PC-9 (cell line): ENCODE measurements around the gene PLEKHA7.

ENCODE experiments used
- EZH2 ChIP-seq: fragments of 200-600 bp; sonication (generic); IDR thresholded peaks from 2 replicates; pipeline ENCODE4 v1.8.0; 2017; ENCODE audit warnings: antibody characterized with exemption, low read depth
- TF ChIP-seq, protein P1 (sequence below): fragments of 200-600 bp; sonication (generic); conservative IDR thresholded peaks from 2 replicates; pipeline ENCODE4 v1.6.1; 2017; ENCODE audit warnings: mixed run types, antibody characterized with exemption, mild to moderate bottlenecking, moderate library complexity

- TF ChIP-seq, protein P1, sequence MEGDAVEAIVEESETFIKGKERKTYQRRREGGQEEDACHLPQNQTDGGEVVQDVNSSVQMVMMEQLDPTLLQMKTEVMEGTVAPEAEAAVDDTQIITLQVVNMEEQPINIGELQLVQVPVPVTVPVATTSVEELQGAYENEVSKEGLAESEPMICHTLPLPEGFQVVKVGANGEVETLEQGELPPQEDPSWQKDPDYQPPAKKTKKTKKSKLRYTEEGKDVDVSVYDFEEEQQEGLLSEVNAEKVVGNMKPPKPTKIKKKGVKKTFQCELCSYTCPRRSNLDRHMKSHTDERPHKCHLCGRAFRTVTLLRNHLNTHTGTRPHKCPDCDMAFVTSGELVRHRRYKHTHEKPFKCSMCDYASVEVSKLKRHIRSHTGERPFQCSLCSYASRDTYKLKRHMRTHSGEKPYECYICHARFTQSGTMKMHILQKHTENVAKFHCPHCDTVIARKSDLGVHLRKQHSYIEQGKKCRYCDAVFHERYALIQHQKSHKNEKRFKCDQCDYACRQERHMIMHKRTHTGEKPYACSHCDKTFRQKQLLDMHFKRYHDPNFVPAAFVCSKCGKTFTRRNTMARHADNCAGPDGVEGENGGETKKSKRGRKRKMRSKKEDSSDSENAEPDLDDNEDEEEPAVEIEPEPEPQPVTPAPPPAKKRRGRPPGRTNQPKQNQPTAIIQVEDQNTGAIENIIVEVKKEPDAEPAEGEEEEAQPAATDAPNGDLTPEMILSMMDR, result no peak
- no peak for TF ChIP-seq EZH2
Measured at GRCh38 chr11:16795146-16795545, 219.1 kb downstream of the PLEKHA7 start.
